MM.1S (cell line): ENCODE data around the gene CTSL.

Experiments
- CTCF ChIP-seq: fragments of 300-600 bp; sonication (generic); IDR thresholded peaks from 2 replicates; pipeline ENCODE4 v1.5.1; 2016; ENCODE audit warnings: antibody characterized with exemption, low read length, mixed read lengths
- EZH2 ChIP-seq: fragments of 300-600 bp; sonication (generic); optimal IDR thresholded peaks from 2 replicates; pipeline ENCODE3; 2017; ENCODE audit warnings: low read depth, mild to moderate bottlenecking, antibody characterized with exemption, low read length, mixed read lengths

GRCh38 chr9:87702921-87703320 is 23.0 kb upstream of the CTSL start:
- TF ChIP-seq CTCF (no peak), EZH2 (no peak)
